ENCODE measurements around the gene MPPED2.

DNA sequence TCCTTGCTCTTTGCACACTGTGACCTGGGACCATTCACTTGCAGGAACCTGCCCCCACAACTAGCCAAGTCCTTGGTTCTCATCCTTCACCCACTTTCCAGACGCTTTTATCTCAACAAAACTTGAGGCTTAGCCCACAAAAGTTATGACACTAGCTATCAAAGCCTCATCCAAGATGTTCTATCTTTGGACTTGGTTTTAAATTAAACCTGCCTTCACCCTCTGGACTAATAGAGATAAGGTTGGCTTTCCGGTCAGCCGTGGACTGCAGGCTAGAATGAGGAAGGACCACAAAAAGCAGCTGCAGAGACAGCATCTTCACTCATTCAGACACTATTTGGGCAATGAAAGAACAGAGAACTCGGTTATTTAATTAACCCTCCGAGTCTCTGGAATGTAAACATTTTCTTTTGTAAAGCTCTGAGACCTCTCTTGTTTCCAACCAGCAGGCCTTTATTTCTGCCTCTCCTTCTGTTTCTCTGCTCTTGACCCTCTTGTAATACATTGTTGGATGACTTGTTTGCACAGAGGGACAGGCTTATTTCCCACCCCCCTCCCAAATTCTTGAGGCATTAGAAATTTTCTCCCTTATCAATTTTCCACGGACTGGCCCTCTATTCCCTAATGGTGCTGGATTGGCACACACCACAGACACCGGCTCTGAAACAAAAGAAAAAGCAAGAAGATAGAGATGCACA lies 221.9 kb downstream of the MPPED2 start:
- TF ChIP-seq, protein P1, sequence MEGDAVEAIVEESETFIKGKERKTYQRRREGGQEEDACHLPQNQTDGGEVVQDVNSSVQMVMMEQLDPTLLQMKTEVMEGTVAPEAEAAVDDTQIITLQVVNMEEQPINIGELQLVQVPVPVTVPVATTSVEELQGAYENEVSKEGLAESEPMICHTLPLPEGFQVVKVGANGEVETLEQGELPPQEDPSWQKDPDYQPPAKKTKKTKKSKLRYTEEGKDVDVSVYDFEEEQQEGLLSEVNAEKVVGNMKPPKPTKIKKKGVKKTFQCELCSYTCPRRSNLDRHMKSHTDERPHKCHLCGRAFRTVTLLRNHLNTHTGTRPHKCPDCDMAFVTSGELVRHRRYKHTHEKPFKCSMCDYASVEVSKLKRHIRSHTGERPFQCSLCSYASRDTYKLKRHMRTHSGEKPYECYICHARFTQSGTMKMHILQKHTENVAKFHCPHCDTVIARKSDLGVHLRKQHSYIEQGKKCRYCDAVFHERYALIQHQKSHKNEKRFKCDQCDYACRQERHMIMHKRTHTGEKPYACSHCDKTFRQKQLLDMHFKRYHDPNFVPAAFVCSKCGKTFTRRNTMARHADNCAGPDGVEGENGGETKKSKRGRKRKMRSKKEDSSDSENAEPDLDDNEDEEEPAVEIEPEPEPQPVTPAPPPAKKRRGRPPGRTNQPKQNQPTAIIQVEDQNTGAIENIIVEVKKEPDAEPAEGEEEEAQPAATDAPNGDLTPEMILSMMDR (IDR thresholded peaks at IDR 0.05) = no peak
- TF ChIP-seq POLR2A (IDR thresholded peaks at IDR 0.05) = no peak
- TF ChIP-seq POLR2AphosphoS5 (IDR thresholded peaks at IDR 0.05) = no peak
- TF ChIP-seq EP300 (IDR thresholded peaks at IDR 0.05) = no peak
